Stimulated activated CD4-positive, alpha-beta T cell treated with anti-CD3 and anti-CD28 coated beads, Interleukin-15, amount 100 ng/mL, for 24 hours (primary cell): ENCODE results near the gene NUP155.
A peak's percentile ranks its signal among the peaks of the same experiment; 100 is the strongest.
"Not testable (repeated sequence)": the region's sequence is repeated elsewhere in the genome, so short reads cannot be mapped to it uniquely, and the experiment has no call there.

ENCODE experiments used
- DNase-seq: peaks from one replicate; pipeline ENCODE4 v3.0.0-alpha.2; 2020

The NUP155 gene

DNA sequence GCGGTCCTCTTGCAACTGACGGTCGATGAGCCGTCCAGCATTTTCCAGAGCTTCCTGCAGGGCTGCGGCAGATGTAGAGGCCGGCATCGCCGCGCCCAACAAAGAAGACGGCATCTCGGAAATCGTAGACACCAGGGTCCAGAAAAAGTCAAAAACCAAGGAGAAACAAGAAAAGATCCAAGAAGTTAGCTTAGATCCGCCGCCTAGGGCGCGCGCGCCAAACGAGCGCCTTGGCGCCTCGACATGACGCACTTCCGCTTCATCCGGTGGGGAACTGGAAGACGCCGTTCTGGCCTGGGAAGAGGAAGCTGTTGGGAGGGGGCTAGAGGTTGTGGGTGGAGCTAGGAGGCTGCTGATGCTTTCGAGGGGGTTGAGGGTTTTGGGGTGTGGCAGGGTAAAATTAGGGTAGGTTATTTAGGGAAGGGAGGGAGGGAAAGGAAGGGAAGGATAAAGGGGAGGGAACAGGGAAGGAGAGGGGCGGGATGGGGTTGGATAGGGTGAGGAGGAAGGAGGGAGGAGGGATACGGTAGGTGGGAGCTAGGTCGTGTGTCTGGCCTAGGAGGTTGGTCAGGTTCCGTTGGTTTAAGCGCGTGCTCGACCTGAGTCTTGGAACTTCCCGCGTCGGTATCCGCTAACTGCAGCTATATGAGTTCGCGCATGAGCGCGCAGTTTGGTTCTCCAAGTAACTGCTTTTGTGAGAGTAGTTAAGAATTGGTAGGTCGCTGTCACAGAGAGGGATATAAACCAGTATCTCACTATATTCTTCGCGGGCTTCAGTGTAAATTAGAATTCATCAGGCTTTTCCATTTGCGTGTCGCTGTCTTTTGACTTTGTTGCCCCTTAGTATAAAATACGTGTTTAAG, at the start of gene NUP155:
Gene NUP155 (minus strand): TSS at position 243 of the 863 bp plus-strand sequence. CDS start 129 bp downstream, at position 114.
- DNase-seq = peak; percentile 94

DNA sequence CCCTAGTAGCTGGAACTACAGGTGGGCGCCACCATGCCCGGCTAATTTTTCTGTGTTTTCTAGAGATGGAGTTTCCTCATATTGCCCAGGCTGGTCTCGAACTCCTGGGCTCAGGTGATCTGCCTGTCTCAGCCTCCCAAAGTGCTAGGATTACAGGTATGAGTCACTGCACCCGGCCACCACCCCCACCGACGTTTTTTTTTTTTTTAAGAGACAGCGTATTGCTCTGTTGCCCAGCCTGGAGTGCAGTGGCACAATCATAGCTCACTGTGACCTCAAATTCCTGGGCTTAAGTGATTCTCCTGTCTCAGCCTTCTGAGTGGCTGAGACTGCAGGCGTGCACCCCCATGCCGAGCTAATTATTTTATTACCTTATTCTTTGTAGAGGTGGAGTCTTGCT, 46.4 kb upstream of the NUP155 start:
- no peak for DNase-seq

DNA sequence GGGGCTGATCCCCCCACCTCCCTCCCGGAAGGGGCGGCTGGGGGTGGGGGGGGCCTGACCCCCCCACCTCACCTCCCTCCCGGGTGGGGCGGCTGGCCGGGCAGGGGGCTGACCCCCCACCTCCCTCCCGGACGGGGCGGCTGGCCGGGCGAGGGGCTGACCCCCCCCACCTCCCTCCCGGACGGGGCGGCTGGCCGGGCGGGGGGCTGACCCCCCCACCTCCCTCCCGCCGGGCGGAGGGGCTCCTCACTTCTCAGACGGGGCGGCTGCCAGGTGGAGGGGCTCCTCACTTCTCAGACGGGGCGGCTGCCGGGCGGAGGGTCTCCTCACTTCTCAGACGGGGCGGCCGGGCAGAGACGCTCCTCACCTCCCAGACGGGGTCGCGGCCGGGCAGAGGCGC, 44.5 kb upstream of the NUP155 start:
- DNase-seq = not testable (repeated sequence)

DNA sequence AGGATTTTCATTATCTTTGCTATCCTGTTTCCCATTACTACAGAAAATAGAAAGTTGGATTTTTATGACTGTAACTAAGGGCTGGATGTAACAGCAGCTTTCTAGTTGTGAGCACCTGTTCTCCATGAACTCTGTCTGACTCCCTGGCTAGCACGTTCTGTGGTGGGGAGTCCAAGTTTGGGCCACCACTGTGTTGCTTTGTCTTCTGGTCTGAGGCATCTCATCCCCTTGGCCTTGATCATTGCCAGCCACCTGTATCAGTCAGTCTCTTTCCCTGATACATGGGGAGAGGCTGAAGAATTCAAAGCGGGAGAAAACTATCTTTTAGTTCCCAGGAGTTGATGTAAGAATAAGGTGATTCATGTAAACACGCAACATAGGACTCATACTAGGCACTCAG, 41.6 kb upstream of the NUP155 start:
- no peak for DNase-seq

DNA sequence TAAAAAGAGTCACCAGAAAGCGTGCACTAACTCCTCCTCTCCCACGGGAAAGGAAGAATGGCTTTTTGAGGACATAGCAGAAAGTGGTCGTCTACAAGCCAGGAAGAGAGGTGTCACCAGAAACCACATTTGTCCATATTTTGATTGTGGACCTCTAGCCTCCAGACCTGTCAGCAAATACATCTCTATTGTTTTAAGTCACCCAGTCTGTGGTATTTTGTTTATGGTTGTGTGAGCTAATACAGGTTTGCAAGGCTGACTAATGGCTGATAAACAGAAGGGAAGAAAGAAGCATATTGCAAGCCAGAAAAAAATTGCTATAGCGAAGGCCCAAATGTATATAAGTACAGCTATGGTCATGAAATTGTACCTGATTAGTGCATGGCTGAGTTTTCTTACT, 29.6 kb upstream of the NUP155 start:
- DNase-seq = no peak

DNA sequence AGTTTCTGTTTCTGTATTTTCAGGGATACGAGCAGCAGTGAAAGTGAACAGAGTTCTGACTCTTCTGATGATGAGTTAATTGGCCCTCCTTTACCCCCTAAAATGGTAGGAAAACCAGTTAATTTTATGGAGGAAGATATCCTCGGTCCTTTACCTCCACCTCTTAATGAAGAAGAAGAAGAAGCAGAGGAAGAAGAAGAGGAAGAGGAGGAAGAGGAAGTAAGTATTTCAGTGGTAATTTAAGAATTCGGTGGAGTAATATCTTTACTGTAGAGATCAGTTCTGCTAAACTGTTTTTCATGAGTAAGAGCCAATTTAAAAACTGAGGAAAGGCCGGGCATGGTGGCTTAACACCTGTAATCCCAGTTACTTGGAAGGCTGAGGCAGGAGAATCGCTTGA, 25.4 kb upstream of the NUP155 start:
- DNase-seq = no peak

DNA sequence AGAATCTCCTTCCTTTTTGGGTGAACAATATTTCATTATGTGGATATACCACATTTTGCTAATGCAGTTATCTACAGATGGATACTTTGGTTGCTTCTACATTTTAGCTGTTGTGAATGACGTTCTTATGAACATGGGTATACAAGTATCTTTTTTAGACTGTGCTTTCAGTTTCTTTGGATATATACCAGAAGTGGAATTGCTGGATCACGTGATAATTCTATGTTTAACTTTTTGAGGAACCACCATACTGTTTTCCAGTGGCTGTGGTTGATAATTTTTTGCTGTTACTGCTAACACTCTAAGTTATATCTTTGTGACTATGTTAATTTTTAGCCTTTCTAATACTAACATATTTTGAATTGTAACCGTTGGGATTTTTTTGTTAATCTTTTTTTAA, 20.7 kb upstream of the NUP155 start:
- no peak for DNase-seq

DNA sequence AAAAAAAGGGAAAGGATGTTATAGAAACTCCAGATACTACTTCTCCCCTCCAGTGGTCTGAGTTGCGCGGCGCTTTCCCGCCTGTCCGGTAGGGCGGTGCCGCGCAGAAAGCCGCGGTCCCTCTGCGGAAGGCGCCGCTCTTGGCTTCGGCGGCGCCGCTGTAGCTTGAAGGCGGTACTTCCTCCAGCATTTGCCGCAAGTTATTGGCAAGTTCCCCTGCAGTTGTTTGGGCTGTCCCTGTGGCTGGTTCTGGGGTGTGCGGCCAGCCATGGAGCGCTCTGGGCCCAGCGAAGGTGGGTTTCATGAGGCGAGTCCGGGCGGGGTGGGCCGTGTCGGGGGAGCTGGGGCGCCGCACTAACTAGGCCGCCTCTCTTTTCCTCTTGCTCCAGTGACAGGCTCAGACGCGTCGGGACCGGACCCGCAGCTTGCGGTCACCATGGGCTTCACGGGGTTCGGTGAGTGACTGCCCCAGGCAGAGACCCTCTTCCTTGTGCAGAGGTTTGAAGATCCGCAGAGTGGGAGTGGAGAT, 8.3 kb upstream of the NUP155 start, which contains the start of gene WDR70:
Gene WDR70 (plus strand): TSS at position 219 of the 529 bp plus-strand sequence. CDS start 50 bp downstream, at position 269.
- peak; percentile 87 for DNase-seq

DNA sequence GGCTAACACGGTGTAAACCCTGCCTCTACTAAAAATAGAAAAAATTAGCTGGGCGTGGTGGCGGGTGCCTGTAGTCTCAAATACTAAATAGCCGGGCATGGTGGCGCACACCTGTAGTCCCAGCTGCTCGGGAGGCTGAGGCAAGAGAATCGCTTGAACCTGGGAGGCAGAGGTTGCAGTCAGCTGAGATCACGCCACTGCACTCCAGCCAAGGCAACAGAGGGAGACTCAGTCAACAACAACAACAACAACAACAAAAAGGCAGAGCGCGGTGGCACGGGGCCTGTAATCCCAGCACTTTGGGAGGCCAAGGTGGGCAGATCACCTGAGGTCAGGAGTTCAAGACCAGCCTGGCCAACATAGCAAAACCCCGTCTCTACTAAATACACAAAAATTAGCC, 7.2 kb upstream of the NUP155 start:
- DNase-seq = not testable (repeated sequence)

DNA sequence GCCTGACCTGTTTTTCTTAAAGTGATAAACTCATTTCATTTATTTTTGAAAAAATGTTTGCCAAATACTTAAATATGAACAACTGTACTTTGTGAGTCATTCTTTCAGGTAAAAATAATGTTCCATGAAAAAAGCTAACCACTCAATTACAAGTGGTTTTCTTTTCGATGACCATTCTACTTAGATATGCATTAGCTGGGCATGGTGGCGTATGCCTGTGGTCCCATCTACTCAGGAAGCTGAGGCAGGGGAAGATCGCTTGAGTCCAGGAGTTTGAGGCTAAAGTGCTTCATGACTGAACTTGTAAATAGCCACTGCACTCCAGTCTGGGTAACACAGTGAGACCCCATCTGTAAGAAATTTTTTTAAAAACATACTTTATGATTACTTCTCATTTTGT, 4.2 kb upstream of the NUP155 start:
- DNase-seq = no peak

DNA sequence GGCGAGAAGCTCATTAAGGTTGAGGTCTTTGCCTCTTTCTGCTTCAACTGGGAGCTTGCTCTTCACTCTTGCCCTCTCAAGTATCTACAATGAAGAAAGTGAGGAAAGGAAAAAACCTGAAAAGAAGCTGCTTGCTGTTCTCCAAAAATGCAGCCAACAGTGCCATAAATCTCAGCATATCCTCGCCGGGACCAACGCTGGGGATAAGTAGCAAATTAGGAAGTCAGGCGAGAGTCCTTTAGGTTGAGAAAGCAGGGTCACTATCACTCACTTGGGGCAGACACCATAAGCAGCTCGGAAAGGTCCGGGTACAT, 399 bp downstream of the NUP155 start:
- DNase-seq = no peak

DNA sequence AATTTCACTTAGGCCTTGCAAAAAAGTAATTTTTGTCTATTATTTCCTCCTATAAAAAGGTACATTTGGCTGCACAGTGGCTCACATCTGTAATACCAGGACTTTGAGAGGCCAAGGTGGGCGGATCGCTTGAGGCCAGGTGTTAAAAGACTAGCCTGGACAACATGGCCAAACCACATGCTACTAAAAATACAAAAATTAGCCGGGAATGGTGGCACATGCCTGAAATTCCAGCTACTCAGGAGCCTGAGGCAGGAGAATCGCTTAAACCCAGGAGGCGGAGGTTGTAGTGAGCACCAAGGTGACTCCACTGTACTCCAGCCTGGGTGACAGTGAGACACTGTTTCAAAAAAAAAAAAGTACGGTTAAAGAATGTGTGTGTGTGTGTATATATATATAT, 15.7 kb downstream of the NUP155 start:
- DNase-seq = no peak

DNA sequence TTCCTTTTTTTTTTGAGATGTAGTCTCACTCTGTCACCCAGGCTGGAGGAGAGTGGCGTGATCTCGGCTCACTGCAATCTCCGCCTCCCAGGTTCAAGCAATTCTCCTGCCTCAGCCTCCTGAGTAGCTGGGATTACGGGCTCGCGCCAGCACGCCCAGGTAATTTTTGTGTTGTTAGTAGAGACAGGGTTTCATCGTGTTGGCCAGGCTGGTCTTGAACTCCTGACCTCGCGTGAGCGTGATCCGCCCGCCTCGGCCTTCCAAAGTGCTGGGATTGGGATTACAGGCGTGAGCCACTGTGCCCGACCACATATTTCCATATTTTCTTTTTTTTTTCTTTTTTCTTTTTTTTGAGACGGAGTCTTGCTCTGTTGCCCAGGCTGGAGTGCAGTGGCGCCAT, 28.2 kb downstream of the NUP155 start:
- not testable (repeated sequence) for DNase-seq

DNA sequence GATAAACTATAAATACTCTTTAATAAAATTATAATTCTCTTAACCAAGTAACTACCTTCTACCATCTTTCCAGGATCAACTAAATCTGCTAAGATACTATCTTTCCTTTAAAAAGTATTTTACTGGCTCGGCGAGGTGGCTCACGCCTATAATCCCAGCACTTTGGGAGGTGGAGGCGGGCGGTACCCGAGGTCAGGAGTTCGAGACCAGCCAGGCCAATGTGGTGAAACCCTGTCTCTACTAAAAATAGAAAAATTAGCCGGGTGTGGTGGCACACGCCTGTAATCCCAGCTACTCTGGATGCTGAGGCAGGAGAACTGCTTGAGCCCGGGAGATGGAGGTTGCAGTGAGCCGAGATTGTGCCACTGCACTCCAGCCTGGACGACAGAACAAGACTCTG, 36.2 kb downstream of the NUP155 start:
- not testable (repeated sequence) for DNase-seq

DNA sequence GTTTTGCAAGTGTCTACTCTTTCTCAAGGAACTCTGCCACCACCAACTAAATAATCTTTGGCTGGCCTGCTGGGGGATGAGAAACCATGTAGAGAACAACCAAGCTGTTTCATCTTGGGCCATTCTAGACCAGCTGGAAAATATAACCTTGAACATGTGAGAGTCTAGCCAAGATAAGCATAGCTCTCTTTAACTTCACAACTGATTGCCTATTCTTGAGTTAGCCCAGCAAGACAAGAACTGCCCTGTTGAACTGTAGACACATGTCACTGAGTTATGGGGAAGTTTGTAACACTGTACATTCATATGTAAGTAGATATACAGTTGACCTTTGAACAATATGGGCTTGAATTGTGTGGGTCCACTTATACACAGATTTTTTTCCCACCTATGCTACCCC, 44.4 kb downstream of the NUP155 start:
- DNase-seq = no peak

DNA sequence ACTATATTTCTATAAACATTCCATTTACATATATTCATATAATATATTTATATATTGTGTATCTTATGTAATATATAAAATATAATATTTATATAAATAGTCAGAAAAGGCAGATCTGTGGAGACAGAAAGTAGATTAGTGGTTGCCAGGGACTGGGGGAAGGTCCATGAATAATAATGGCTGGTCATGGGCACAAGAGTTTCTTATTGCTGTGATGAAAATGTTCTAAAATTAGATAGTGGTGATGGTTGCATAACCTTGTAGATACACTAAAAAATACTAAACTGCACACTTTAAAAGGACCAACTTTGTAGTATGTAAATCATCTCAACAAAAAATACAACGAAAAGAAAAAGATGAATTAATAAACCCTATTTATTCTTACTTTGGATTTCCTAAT, 47.3 kb downstream of the NUP155 start:
- DNase-seq = no peak

DNA sequence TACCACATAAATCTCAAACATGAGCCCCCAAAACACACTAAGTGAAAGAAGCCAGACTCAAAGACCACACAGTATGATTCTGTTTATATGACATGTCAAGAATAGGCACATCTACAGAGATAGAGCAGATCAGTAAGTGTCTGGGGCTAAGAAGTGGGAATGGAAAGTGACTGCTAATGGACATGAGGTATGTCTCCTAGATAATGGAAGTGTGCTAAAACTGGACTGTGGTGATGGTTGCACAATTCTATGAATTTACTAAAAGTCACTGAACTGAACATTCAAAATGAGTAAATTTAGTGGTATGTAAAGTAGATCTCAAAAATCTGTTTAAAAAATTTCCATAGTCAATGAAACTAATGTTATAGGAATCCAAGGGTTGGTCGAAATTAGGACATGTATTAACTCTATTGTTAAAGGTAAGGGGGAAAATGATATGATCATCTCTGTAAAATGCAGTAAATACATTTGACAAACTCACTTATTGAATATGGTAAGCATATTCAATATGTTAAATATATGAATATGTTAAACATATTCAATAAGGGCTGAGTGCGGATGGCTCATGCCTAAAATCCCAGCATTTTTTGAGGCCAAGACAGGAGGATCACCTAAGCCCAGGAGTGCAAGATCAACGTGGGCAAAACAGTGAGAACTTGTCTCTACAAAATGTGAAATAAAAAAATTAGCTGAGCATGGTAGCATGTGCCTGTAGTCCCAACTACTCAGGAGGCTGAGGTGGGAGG, 51.7 kb downstream of the NUP155 start:
- DNase-seq = no peak

DNA sequence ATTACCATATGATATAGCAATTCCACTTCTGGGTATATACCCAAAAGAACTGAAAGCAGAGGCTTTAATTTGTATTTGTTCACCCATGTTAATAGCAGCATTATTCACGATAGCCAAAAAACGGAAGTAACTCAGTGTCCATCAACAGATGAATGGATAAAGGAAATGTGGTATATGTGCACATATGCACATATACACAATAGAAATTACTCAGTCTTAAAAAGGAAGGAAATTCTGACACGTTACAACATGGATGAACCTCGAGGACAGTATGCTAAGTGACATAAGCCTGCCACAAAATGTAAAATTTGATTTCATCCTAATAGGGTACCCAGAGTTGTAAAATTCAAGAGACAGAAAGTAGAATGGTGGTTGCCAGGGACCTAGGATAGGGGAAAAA, 54.9 kb downstream of the NUP155 start:
- DNase-seq = no peak

DNA sequence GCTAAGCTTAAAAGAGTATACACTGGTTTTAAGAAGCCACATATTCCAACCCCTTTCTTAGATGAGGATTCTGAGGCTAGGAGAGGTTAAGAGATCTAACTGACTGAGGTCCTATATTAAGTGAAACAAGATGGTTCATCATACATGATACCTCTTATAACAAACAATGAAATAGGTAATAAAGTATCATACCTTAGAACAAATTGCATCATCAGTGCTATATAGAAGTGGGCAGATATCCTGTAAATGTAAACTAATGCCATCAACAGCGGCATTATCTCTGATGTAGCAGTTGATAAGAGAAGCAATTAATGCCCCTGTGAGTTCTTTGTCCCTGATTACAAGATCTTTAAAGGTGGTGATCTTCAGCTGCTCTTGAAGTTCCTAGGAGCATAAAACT, 60.5 kb downstream of the NUP155 start:
- DNase-seq = no peak

DNA sequence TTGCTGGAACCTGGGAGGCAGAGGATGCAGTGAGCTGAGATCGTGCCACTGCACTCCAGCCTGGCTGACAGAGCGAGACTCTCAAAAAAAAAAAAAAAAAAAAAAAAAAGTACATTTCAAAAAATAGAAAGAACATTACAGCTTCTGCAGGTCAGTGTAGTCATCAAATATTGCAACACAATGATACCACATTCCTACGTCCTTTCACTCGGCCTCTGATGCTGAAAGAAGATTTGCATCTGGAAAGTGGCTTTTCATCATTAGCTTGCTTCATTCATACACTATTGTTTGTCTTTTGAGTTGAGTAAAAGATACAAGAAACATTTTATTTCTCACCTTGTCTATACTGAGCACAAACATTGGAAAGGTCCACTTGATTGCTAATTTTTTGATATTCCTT, 62.1 kb downstream of the NUP155 start:
- DNase-seq = no peak

DNA sequence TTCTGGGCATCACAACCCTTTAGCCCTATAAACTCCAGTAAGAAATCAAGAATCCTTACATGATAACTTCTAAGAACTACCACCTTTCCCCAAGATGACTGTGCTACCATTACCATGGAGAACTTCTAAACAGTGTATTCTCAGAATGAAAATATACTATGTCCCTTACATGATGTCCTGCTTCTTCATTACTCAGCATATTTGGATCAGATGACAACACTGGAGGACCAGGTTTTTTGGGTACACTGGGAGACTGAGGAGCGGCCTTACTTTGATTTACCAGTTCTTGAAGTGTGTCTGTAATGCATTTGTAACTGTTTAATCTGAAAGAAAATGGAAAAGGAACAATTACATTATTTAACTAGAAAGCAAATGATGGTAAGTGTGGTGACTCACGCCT, 66.0 kb downstream of the NUP155 start:
- DNase-seq = no peak

DNA sequence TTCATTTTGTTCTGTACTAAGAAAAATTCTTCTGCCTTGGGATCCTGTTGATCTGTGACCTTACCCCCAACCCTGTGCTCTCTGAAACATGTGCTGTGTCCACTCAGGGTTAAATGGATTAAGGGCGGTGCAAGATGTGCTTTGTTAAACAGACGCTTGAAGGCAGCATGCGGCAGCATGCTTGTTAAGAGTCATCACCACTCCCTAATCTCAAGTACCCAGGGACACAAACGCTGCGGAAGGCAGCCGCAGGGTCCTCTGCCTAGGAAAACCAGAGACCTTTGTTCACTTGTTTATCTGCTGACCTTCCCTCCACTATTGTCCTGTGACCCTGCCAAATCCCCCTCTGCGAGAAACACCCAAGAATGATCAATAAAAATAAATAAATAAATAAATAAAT, 74.6 kb downstream of the NUP155 start:
- not testable (repeated sequence) for DNase-seq

DNA sequence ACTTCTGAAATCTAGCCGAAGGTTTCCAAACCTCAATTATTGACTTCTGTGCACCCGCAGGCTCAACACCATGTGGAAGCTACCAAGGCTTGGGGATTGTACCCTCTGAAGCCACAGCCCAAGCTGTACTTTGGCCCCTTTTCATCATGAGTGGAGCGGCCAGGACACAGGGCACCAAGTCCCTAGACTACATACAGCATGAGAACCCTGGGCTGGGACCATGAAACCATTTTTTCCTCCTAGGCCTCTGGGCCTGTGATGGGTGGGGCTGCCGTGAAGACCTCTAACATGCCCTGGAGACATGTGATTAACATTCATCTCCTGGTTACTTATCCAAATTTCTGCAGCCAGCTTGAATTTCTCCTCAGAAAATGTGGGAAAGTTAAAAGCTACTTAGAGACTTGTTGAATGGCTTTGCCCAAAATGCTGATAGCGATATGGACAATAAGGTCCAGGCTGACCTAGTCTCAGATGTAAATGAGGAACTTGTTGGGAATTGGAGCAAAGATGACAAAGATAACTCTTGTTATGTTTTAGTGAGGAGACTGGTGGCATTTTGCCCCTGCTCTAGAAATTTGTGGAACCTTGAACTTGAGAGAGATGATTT, 87.6 kb downstream of the NUP155 start:
- DNase-seq = no peak

DNA sequence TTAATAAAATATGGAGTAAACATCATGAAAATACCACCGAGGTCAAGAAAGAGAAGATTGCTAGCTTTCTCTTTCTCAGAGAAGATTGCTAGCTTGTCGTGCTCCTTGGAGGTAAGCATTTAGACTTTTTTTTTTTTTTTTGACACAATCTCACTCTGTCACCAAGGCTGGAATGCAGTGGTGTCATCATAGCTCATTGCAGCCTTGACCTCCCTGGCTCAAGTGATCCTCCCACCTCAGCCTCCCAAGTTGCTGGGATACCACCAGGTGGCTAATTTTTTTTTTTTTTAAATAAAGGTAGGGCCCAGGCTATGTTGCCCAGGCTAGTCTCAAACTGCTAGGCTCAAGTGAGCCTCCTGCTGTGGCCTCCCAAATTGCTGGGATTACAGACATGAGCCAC, 95.4 kb downstream of the NUP155 start:
- DNase-seq = no peak
